ENCODE measurements around the gene LAMTOR2. TPM values are rescaled to one million over a fixed set of nuclear protein-coding genes. Genes with fewer than 3 reads are reported as not detected.

The LAMTOR2 gene
- total and polyA plus RNA-seq, 2 donors (not counting 1 experiment from before 2014, with no cell fraction given): 56.3 to 84.7 TPM

DNA sequence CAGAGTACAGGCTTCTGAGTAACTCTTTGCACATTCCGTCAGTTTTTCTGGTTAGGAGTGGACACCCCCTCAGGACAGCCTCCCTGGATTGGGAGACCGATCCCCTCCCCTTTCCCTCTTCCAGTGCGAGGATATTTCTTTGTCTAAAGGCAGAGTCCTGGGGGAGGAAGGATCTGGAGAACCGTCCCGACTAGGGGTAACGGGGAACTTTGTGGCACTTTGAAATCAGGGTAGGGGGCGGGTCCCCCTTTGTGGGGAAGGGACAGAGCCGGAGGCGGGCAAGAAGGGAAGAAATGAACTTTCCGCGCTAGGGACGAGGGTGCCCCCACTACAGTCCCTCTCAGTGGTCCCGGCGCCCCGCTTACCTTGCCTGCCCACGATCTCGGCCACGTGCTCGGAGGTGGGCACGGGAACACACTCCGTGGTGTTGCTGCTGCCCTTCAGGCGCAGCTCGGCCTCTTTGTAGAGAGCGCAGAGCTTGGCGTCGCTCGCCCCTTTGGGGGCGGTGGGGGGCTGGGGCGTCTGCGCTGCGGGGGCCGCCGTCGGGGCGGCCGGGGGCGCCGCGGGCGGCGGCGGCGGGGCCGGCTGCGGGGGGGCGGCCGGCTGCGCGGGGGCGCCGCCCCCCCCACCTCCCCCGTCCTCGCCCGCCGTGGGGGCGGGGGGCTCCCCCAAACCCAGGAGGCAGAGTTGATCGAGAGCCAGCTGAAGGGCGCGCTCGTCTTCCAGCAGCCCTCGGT lies 26.8 kb downstream of the LAMTOR2 start:
- DNase-seq (ENCODE audit: low read depth in 2 of 2): peak in 1 of 2 donors; percentile 55
- Histone ChIP-seq H3K36me3 (ENCODE audit: control insufficient read depth, insufficient read depth, low read length) (peaks cover 2% of the 10 kb centered on the region), H3K9ac (ENCODE audit: insufficient read depth, low read length) (peak overlapping the region; percentile 3), H2AFZ (ENCODE audit: low read length) (peak overlapping the region; percentile 39), H3K4me1 (ENCODE audit: control insufficient read depth, extremely low read depth, insufficient read depth, low read length) (peaks cover 2% of the 10 kb centered on the region), H3K27me3 (ENCODE audit: control insufficient read depth, insufficient read depth, low read length) (no peaks in the 10 kb centered on the region), H3K4me3 (replicated peaks in 1 of 4; ENCODE audit: control extremely low read depth in 1 of 4, insufficient read depth in 1 of 4, low read depth in 3 of 4, low read length in 4 of 4) (peak overlapping the region; percentile 56 to 89 (median 74)), H3K4me2 (ENCODE audit: extremely low read depth, insufficient read depth, low read length) (peak overlapping the region; percentile 92), H4K20me1 (ENCODE audit: control insufficient read depth, extremely low read depth, insufficient read depth, low read length) (no peaks in the 10 kb centered on the region), H3K9me3 (ENCODE audit: control insufficient read depth, insufficient read depth, low read depth, low read length) (no peaks in the 10 kb centered on the region), H3K27ac (ENCODE audit: insufficient read depth, low read length) (no peak overlapping the region), H3K79me2 (ENCODE audit: control insufficient read depth, insufficient read depth, low read length) (no peaks in the 10 kb centered on the region)
- TF ChIP-seq CTCF (conservative IDR thresholded peaks at IDR 0.05 in 1 of 2, IDR thresholded peaks at IDR 0.05 in 1 of 2; ENCODE audit: low read depth in 1 of 2, low read length in 2 of 2) (no peak), EZH2 (IDR thresholded peaks at IDR 0.05; ENCODE audit: low read length, missing control alignments) (no peak)

GRCh38 chr1:156081917-156082308 lies 27.3 kb downstream of the LAMTOR2 start:
- no peaks in the 10 kb centered on the region for H3K27me3 ChIP-seq (ENCODE audit: control insufficient read depth, insufficient read depth, low read length)
- peak overlapping the region; percentile 11 for H3K9ac ChIP-seq (ENCODE audit: insufficient read depth, low read length)
- no peak overlapping the region for H2AFZ ChIP-seq (ENCODE audit: low read length)
- peaks cover 3% of the 10 kb centered on the region for H3K4me1 ChIP-seq (ENCODE audit: control insufficient read depth, extremely low read depth, insufficient read depth, low read length)
- H4K20me1 ChIP-seq (ENCODE audit: control insufficient read depth, extremely low read depth, insufficient read depth, low read length): no peaks in the 10 kb centered on the region
- H3K4me2 ChIP-seq (ENCODE audit: extremely low read depth, insufficient read depth, low read length): peak overlapping the region; percentile 78
- no peaks in the 10 kb centered on the region for H3K9me3 ChIP-seq (ENCODE audit: control insufficient read depth, insufficient read depth, low read depth, low read length)
- H3K4me3 ChIP-seq (replicated peaks in 1 of 4; ENCODE audit: control extremely low read depth in 1 of 4, insufficient read depth in 1 of 4, low read depth in 3 of 4, low read length in 4 of 4): peak overlapping the region; percentile 70 to 89 (median 71)
- H3K79me2 ChIP-seq (ENCODE audit: control insufficient read depth, insufficient read depth, low read length): no peaks in the 10 kb centered on the region
- H3K27ac ChIP-seq (ENCODE audit: insufficient read depth, low read length): no peak overlapping the region
- DNase-seq (ENCODE audit: low read depth in 2 of 2): no peak
- no peak for TF ChIP-seq EZH2 (IDR thresholded peaks at IDR 0.05; ENCODE audit: low read length, missing control alignments)
- no peak for TF ChIP-seq CTCF (conservative IDR thresholded peaks at IDR 0.05 in 1 of 2, IDR thresholded peaks at IDR 0.05 in 1 of 2; ENCODE audit: low read depth in 1 of 2, low read length in 2 of 2)
- peaks cover under 1% of the 10 kb centered on the region for H3K36me3 ChIP-seq (ENCODE audit: control insufficient read depth, insufficient read depth, low read length)

- no peak for TF ChIP-seq EZH2 (IDR thresholded peaks at IDR 0.05; ENCODE audit: low read length, missing control alignments)
- no peak for TF ChIP-seq CTCF (conservative IDR thresholded peaks at IDR 0.05 in 1 of 2, IDR thresholded peaks at IDR 0.05 in 1 of 2; ENCODE audit: low read depth in 1 of 2, low read length in 2 of 2)
- Histone ChIP-seq H4K20me1 (ENCODE audit: control insufficient read depth, extremely low read depth, insufficient read depth, low read length) (no peaks in the 10 kb centered on the region), H3K4me3 (replicated peaks in 1 of 4; ENCODE audit: control extremely low read depth in 1 of 4, insufficient read depth in 1 of 4, low read depth in 3 of 4, low read length in 4 of 4) (peak within 1 kb of the TSS; percentile 70 to 89 (median 78)), H3K27me3 (ENCODE audit: control insufficient read depth, insufficient read depth, low read length) (no peaks in the 10 kb centered on the region), H3K4me1 (ENCODE audit: control insufficient read depth, extremely low read depth, insufficient read depth, low read length) (peaks cover 3% of the 10 kb centered on the region), H3K9me3 (ENCODE audit: control insufficient read depth, insufficient read depth, low read depth, low read length) (no peaks in the 10 kb centered on the region), H3K9ac (ENCODE audit: insufficient read depth, low read length) (peak within 1 kb of the TSS; percentile 62), H3K4me2 (ENCODE audit: extremely low read depth, insufficient read depth, low read length) (peak within 1 kb of the TSS; percentile 92), H3K79me2 (ENCODE audit: control insufficient read depth, insufficient read depth, low read length) (no peaks in the 10 kb centered on the region), H3K27ac (ENCODE audit: insufficient read depth, low read length) (peak within 1 kb of the TSS; percentile 14), H2AFZ (ENCODE audit: low read length) (peak within 1 kb of the TSS; percentile 94), H3K36me3 (ENCODE audit: control insufficient read depth, insufficient read depth, low read length) (no peaks in the 10 kb centered on the region)
- DNase-seq (ENCODE audit: low read depth in 2 of 2): peak; percentile 70 to 73
Observed at GRCh38 chr1:156082309-156083091, 27.9 kb downstream of the LAMTOR2 start, which contains the start of gene MEX3A. MEX3A (minus strand) TSS chr1:156082465; CDS start chr1:156081998, 467 bp downstream.

All from fibroblast of lung (primary cell).